GM23248 (cell line): ENCODE measurements around the gene COG5.

Experiments
- EZH2 ChIP-seq: fragments of 200-600 bp; sonication (generic); IDR thresholded peaks from 2 replicates; pipeline ENCODE4 v1.6.1; 2018; ENCODE audit warnings: antibody characterized with exemption, mild to moderate bottlenecking; ENCODE audit not compliant: insufficient read depth, poor library complexity, severe bottlenecking
- EZH2phosphoT487 ChIP-seq: fragments of 200-600 bp; sonication (generic); IDR thresholded peaks from 2 replicates; pipeline ENCODE4 v1.6.1; 2018; ENCODE audit warnings: antibody characterized with exemption, moderate library complexity, mild to moderate bottlenecking, low read depth; ENCODE audit not compliant: insufficient read depth

GRCh38 chr7:107173691-107174406 is 389.9 kb downstream of the COG5 start:
- TF ChIP-seq EZH2phosphoT487, result no peak
- TF ChIP-seq EZH2, result no peak
